ENCODE data around the gene HHIPL1. TPM values are rescaled to one million over a fixed set of nuclear protein-coding genes. Genes with fewer than 3 reads are reported as not detected.

Gene HHIPL1
- total RNA-seq, 2 experiments from 2014 or later: not detected

DNA sequence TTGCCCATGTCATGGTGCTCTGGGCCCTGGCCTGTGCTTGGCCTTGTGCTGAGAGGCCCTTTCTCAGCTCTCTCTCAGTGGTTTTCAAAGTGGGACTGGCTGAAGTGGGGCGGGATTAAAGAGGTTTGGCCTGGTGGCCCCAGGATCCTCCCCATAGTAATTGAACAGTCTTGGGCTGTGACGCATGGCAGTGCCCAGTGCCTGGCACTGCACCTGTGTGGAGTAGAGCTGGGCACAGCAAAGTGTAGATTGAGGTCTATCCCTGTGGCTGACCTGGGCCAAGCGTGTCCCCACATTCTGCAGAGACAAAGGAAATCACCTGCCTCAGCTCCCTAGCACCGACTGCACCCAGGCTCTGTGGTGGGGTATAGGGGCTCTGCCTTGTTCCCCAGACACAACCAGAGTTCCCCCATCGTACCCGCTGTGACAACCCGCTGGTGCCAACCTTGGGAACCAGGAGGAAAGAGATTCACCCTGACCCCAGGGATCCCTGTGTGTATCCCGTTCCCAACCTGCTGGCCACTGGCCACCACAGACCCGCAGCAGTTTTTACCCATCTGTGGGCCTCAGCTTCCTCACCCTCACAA lies 29.2 kb downstream of the HHIPL1 start:
- ATAC-seq (ENCODE audit: poor library complexity) (no peak), DNase-seq (no peak)
- TF ChIP-seq, protein P1, sequence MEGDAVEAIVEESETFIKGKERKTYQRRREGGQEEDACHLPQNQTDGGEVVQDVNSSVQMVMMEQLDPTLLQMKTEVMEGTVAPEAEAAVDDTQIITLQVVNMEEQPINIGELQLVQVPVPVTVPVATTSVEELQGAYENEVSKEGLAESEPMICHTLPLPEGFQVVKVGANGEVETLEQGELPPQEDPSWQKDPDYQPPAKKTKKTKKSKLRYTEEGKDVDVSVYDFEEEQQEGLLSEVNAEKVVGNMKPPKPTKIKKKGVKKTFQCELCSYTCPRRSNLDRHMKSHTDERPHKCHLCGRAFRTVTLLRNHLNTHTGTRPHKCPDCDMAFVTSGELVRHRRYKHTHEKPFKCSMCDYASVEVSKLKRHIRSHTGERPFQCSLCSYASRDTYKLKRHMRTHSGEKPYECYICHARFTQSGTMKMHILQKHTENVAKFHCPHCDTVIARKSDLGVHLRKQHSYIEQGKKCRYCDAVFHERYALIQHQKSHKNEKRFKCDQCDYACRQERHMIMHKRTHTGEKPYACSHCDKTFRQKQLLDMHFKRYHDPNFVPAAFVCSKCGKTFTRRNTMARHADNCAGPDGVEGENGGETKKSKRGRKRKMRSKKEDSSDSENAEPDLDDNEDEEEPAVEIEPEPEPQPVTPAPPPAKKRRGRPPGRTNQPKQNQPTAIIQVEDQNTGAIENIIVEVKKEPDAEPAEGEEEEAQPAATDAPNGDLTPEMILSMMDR (IDR thresholded peaks at IDR 0.05): no peak
- H3K36me3 Mint-ChIP-seq (ENCODE audit: low read depth): no peaks in the 10 kb centered on the region
- ChIA-PET CTCF (no interaction called here), POLR2A (interaction anchor here (0.6 kb wide), 1 partner anchor 1251 kb away, joined by 3 read pairs; no protein-coding TSS in a partner anchor)
- peaks cover 7 to 24% of the 10 kb centered on the region in 2 experiments for H3K9me3 ChIP-seq (ENCODE audit: control insufficient read depth in 1 of 2, insufficient read depth in 1 of 2, low read length in 2 of 2)
- H3K36me3 ChIP-seq (ENCODE audit: insufficient read depth, low read length): no peaks in the 10 kb centered on the region
- peaks cover 37% of the 10 kb centered on the region for H3K4me1 ChIP-seq (ENCODE audit: insufficient read depth, low read length)
- H3K27ac ChIP-seq (ENCODE audit: low read depth in 1 of 2, low read length in 2 of 2): no peak overlapping the region
- H3K27me3 ChIP-seq (ENCODE audit: control insufficient read depth in 1 of 2, insufficient read depth in 2 of 2, low read length in 2 of 2): peaks cover 0 to 8% of the 10 kb centered on the region in 2 experiments
- no peak overlapping the region for H3K27ac Mint-ChIP-seq
- H3K27me3 Mint-ChIP-seq: peaks cover 33% of the 10 kb centered on the region
- peaks cover 7% of the 10 kb centered on the region for H3K4me1 Mint-ChIP-seq (ENCODE audit: low read depth)
- intact Hi-C loops (cut with DNase I, micrococcal nuclease): no loop called here
- no peak overlapping the region for H3K4me3 ChIP-seq (ENCODE audit: low read length)
- no peaks in the 10 kb centered on the region for H3K9me3 Mint-ChIP-seq
- no peak overlapping the region for H3K4me3 Mint-ChIP-seq

DNA sequence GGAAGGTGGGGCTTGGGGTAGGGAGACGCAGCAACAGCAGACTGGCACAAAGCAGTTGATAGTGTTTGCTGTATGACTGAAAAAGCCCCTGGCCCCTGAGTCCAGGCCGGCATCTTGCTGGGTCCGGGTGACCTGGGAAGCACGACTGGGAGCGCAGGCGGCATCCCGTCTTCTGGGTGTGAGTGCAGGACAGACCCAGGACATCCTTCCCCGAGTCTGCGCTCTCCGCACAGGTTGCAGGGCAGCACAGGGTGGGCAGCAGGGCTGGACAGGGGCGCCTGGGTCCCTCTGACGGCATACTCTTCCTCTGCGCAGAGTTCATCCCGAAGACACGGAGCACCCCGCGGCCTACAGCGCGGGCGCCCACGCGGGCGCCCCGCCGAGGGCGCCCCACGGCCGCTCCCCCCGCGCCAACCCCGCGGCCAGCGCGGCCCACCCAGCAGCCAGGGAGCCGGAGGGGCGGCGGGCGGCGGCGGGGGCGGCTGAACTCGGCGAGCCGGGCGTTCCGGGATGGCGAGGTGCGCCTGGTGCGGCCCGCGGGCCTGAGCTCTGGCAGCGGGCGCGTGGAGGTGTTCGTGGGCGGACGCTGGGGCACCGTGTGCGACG lies 29.9 kb downstream of the HHIPL1 start:
- no peak overlapping the region for H3K4me3 ChIP-seq (ENCODE audit: low read length)
- POLR2A ChIA-PET: no interaction called here
- H3K36me3 ChIP-seq (ENCODE audit: insufficient read depth, low read length): no peaks in the 10 kb centered on the region
- no peaks in the 10 kb centered on the region for H3K36me3 Mint-ChIP-seq (ENCODE audit: low read depth)
- ATAC-seq (ENCODE audit: poor library complexity) (no peak), DNase-seq (no peak)
- intact Hi-C loops (cut with DNase I, micrococcal nuclease): no loop called here
- no peak overlapping the region for H3K4me3 Mint-ChIP-seq
- H3K27ac Mint-ChIP-seq: no peak overlapping the region
- peaks cover 37% of the 10 kb centered on the region for H3K4me1 ChIP-seq (ENCODE audit: insufficient read depth, low read length)
- no peak overlapping the region for H3K27ac ChIP-seq (ENCODE audit: low read depth in 1 of 2, low read length in 2 of 2)
- CTCF ChIA-PET: no interaction called here
- H3K4me1 Mint-ChIP-seq (ENCODE audit: low read depth): peaks cover 7% of the 10 kb centered on the region
- H3K27me3 Mint-ChIP-seq: peaks cover 32% of the 10 kb centered on the region
- peaks cover 0 to 8% of the 10 kb centered on the region in 2 experiments for H3K27me3 ChIP-seq (ENCODE audit: control insufficient read depth in 1 of 2, insufficient read depth in 2 of 2, low read length in 2 of 2)
- no peaks in the 10 kb centered on the region for H3K9me3 Mint-ChIP-seq
- peaks cover 7 to 27% of the 10 kb centered on the region in 2 experiments for H3K9me3 ChIP-seq (ENCODE audit: control insufficient read depth in 1 of 2, insufficient read depth in 1 of 2, low read length in 2 of 2)
- TF ChIP-seq, protein P1 (IDR thresholded peaks at IDR 0.05): no peak

GRCh38 chr14:99675382-99675835 lies 30.5 kb downstream of the HHIPL1 start:
- ATAC-seq (ENCODE audit: poor library complexity) (no peak), DNase-seq (no peak)
- Histone ChIP-seq H3K4me3 (ENCODE audit: low read length) (no peak overlapping the region), H3K27ac (ENCODE audit: low read depth in 1 of 2, low read length in 2 of 2) (no peak overlapping the region), H3K27me3 (ENCODE audit: control insufficient read depth in 1 of 2, insufficient read depth in 2 of 2, low read length in 2 of 2) (peaks cover 0 to 8% of the 10 kb centered on the region in 2 experiments), H3K4me1 (ENCODE audit: insufficient read depth, low read length) (peaks cover 37% of the 10 kb centered on the region), H3K9me3 (ENCODE audit: control insufficient read depth in 1 of 2, insufficient read depth in 1 of 2, low read length in 2 of 2) (peaks cover 7 to 27% of the 10 kb centered on the region in 2 experiments), H3K36me3 (ENCODE audit: insufficient read depth, low read length) (no peaks in the 10 kb centered on the region)
- TF ChIP-seq, protein P1 (IDR thresholded peaks at IDR 0.05): no peak
- Mint-ChIP-seq H3K4me3 (no peak overlapping the region), H3K4me1 (ENCODE audit: low read depth) (peaks cover 7% of the 10 kb centered on the region), H3K27ac (no peak overlapping the region), H3K36me3 (ENCODE audit: low read depth) (no peaks in the 10 kb centered on the region), H3K27me3 (peaks cover 31% of the 10 kb centered on the region), H3K9me3 (no peaks in the 10 kb centered on the region)
- intact Hi-C loops (cut with DNase I, micrococcal nuclease): no loop called here
- CTCF ChIA-PET: no interaction called here
- POLR2A ChIA-PET: no interaction called here

Data from CD4-positive, alpha-beta T cell (primary cell).